ENCODE measurements around the gene KRT4.

KRT4 gene

DNA sequence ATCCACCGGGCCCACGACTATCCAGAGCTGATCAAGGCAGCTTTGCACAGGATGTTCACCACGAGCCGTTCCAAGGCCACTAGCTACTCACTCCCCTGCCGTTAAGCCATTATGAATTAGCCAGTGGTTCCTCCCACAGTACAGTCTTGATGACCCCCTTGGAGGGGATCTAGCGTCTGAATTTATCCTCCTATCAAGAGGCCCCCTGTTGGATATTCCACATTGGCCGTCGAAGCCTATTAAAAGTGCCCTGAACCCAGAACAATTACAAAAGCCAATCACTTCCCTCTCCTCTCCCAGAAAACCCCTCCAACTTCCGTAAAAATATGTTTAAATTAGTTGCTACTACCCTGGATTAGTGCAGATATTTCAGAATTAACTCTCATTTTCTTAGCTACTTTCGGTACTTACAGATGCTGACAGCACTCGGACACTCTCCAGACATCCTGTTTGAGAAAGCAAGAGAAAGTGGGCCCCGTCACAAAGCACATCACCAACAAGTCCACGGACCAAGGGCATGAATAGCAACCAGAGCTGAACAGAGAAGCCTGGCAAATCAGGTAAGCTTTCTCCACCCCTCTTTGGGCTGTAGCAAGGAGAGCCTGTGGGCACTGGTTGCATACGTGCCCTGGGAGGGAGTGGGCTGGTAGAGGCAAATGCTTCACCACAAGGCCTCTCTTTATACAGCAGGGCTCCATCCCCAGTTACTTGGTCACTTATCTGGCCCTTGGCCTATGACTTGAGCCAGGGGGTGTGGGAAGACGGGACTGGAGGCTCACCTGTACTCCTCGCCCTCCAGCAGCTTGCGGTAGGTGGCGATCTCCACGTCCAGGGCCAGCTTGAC is 23.3 kb downstream of the KRT4 start:
- Histone ChIP-seq H3K4me1 (ENCODE audit: control extremely low read depth in 1 of 4, control insufficient read depth in 4 of 4, insufficient read depth in 4 of 4, low read length in 3 of 4) (peaks cover 0 to 18% (median 2%) of the 10 kb centered on the region in 4 experiments), H3K9me3 (ENCODE audit: control extremely low read depth in 1 of 5, control insufficient read depth in 4 of 5, insufficient read depth in 2 of 5, low read depth in 1 of 5, low read length in 4 of 5) (no peaks in the 10 kb centered on the region), H3K27ac (ENCODE audit: insufficient read depth in 1 of 2, low read depth in 1 of 2, low read length in 2 of 2, poor library complexity in 1 of 2, severe bottlenecking in 2 of 2) (no peak overlapping the region), H3K27me3 (replicated peaks in 2 of 5; ENCODE audit: control insufficient read depth in 4 of 5, insufficient read depth in 5 of 5, low read length in 4 of 5) (peaks cover 2 to 44% (median 21%) of the 10 kb centered on the region in 5 experiments), H3K36me3 (ENCODE audit: control insufficient read depth in 4 of 4, insufficient read depth in 4 of 4, low read length in 3 of 4) (no peaks in the 10 kb centered on the region), H3K4me3 (ENCODE audit: control insufficient read depth in 1 of 7, extremely low read depth in 1 of 7, insufficient read depth in 4 of 7, low read depth in 2 of 7, low read length in 6 of 7) (no peak overlapping the region)
- WGBS (ENCODE audit: insufficient coverage): 82% methylated on average over 17 of the region's 19 CpGs
- POLR2A ChIA-PET: no interaction called here
- CTCF ChIA-PET: interaction anchor here (2.0 kb wide), 1 partner anchor 18 kb away, joined by 5 read pairs; no protein-coding TSS in a partner anchor
- no peak for DNase-seq

DNA sequence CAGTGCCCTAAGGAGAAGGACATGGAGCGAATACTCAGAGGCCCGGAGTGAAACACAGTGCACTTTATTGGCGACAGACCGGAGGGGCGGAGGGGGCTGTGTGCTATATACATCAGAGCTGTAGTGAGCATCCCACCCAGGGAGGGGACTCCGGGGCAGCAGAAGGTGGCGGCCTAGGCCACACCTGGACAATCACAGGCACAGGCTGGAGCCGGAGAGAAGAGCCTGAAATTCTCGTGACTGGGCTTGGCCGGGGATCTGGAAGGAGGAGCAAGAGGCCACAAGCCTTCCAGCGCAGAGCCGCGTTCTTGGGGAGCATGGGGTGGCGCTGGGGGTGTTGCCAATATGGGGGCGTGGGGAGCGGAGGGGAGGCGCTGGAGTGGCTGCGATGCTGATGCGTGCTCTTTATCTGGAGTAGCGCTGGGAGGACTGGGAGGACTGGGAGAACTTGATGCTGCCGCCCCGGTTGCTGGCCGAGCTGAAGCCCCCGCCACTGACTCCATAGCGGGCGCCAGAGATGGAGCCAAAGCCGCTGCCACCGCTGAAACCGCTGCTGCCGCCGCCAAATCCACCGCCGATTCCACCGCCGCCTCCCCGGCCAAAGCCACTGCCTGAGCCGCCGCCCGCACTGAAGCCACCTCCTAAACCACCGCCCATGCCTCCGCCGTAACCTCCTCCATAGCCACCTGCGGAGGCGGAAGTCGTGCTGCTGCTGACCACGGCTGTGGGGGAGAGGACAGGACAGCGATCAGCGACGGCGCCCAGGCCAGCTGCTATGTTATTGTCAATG is 24.1 kb downstream of the KRT4 start:
- H3K36me3 ChIP-seq (ENCODE audit: control insufficient read depth in 4 of 4, insufficient read depth in 4 of 4, low read length in 3 of 4): no peaks in the 10 kb centered on the region
- POLR2A ChIA-PET: no interaction called here
- 27% methylated on average over 41 of the region's 50 CpGs for WGBS (ENCODE audit: insufficient coverage)
- peak in 2 of 3 donors; percentile 14 to 30 for DNase-seq
- no peaks in the 10 kb centered on the region for H3K9me3 ChIP-seq (ENCODE audit: control extremely low read depth in 1 of 5, control insufficient read depth in 4 of 5, insufficient read depth in 2 of 5, low read depth in 1 of 5, low read length in 4 of 5)
- no peak overlapping the region for H3K4me3 ChIP-seq (ENCODE audit: control insufficient read depth in 1 of 7, extremely low read depth in 1 of 7, insufficient read depth in 4 of 7, low read depth in 2 of 7, low read length in 6 of 7)
- H3K27ac ChIP-seq (ENCODE audit: insufficient read depth in 1 of 2, low read depth in 1 of 2, low read length in 2 of 2, poor library complexity in 1 of 2, severe bottlenecking in 2 of 2): no peak overlapping the region
- H3K27me3 ChIP-seq (replicated peaks in 2 of 5; ENCODE audit: control insufficient read depth in 4 of 5, insufficient read depth in 5 of 5, low read length in 4 of 5): peaks cover 2 to 44% (median 22%) of the 10 kb centered on the region in 5 experiments
- CTCF ChIA-PET: interaction anchor here (1.2 to 2.0 kb wide), 2 partner anchors 17 to 82 kb away, joined by 3 to 5 read pairs; no protein-coding TSS in a partner anchor
- H3K4me1 ChIP-seq (ENCODE audit: control extremely low read depth in 1 of 4, control insufficient read depth in 4 of 4, insufficient read depth in 4 of 4, low read length in 3 of 4): peaks cover 0 to 18% (median 2%) of the 10 kb centered on the region in 4 experiments

DNA sequence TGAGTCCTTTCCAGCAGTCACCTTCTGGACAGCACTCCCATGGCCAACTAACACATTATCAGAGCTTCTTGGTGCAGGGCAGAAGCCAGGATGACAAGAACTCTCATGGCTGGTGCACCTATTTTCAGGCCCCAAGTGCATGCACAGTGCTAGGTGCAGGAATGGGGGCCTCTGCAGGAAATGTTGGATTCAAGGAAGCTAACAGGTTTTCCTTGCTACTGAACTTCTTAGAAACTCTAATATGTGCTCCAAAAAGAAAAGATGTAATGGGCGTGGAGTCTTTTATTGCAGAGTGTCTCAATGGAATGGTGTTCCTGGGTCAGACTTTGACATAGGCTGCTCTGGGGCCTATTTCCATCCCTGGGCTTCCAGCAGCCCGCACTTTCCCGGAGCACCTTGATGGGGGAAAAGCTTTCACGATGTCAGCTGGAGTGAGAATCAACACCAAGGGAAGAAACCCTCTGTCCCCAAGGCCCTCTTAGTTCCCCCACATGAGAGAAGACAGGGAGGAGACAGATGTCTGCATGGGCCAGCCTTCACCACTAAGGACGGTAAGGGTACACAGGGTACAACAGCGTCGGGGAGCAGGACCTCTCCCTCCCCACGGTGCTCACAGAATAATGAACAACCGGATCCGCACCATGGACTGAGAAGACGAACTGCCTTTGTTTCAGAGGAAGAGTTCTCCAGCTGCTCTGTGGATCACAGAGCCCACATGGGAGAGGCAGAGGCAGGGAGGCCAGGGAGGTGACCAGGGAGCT is 24.9 kb downstream of the KRT4 start:
- Histone ChIP-seq H3K36me3 (ENCODE audit: control insufficient read depth in 4 of 4, insufficient read depth in 4 of 4, low read length in 3 of 4) (no peaks in the 10 kb centered on the region), H3K4me1 (ENCODE audit: control extremely low read depth in 1 of 4, control insufficient read depth in 4 of 4, insufficient read depth in 4 of 4, low read length in 3 of 4) (peaks cover 0 to 18% (median 2%) of the 10 kb centered on the region in 4 experiments), H3K4me3 (ENCODE audit: control insufficient read depth in 1 of 7, extremely low read depth in 1 of 7, insufficient read depth in 4 of 7, low read depth in 2 of 7, low read length in 6 of 7) (no peak overlapping the region), H3K9me3 (ENCODE audit: control extremely low read depth in 1 of 5, control insufficient read depth in 4 of 5, insufficient read depth in 2 of 5, low read depth in 1 of 5, low read length in 4 of 5) (no peaks in the 10 kb centered on the region), H3K27ac (ENCODE audit: insufficient read depth in 1 of 2, low read depth in 1 of 2, low read length in 2 of 2, poor library complexity in 1 of 2, severe bottlenecking in 2 of 2) (no peak overlapping the region), H3K27me3 (replicated peaks in 2 of 5; ENCODE audit: control insufficient read depth in 4 of 5, insufficient read depth in 5 of 5, low read length in 4 of 5) (peaks cover 2 to 44% (median 24%) of the 10 kb centered on the region in 5 experiments)
- WGBS (ENCODE audit: insufficient coverage): 100% methylated on average over 8 of the region's 11 CpGs
- ChIA-PET POLR2A (no interaction called here), CTCF (interaction anchor here (1.2 to 2.0 kb wide), 2 partner anchors 16 to 81 kb away, joined by 3 to 5 read pairs; no protein-coding TSS in a partner anchor)
- no peak for DNase-seq

GRCh38 chr12:52788192-52788875 is 25.6 kb downstream of the KRT4 start:
- Histone ChIP-seq H3K27ac (ENCODE audit: insufficient read depth in 1 of 2, low read depth in 1 of 2, low read length in 2 of 2, poor library complexity in 1 of 2, severe bottlenecking in 2 of 2) (no peak overlapping the region), H3K36me3 (ENCODE audit: control insufficient read depth in 4 of 4, insufficient read depth in 4 of 4, low read length in 3 of 4) (no peaks in the 10 kb centered on the region), H3K9me3 (ENCODE audit: control extremely low read depth in 1 of 5, control insufficient read depth in 4 of 5, insufficient read depth in 2 of 5, low read depth in 1 of 5, low read length in 4 of 5) (no peaks in the 10 kb centered on the region), H3K27me3 (replicated peaks in 2 of 5; ENCODE audit: control insufficient read depth in 4 of 5, insufficient read depth in 5 of 5, low read length in 4 of 5) (peaks cover 2 to 44% (median 24%) of the 10 kb centered on the region in 5 experiments), H3K4me1 (ENCODE audit: control extremely low read depth in 1 of 4, control insufficient read depth in 4 of 4, insufficient read depth in 4 of 4, low read length in 3 of 4) (peaks cover 0 to 18% (median 2%) of the 10 kb centered on the region in 4 experiments), H3K4me3 (ENCODE audit: control insufficient read depth in 1 of 7, extremely low read depth in 1 of 7, insufficient read depth in 4 of 7, low read depth in 2 of 7, low read length in 6 of 7) (no peak overlapping the region)
- POLR2A ChIA-PET: no interaction called here
- WGBS (ENCODE audit: insufficient coverage): 92% methylated on average over 3 of the region's 6 CpGs
- DNase-seq: no peak
- CTCF ChIA-PET: interaction anchor here (1.2 kb wide), 1 partner anchor 80 kb away, joined by 3 read pairs; no protein-coding TSS in a partner anchor

GRCh38 chr12:52787324-52788191 is 26.4 kb downstream of the KRT4 start:
- 90% methylated on average over 6 of the region's 6 CpGs for WGBS (ENCODE audit: insufficient coverage)
- H3K27ac ChIP-seq (ENCODE audit: insufficient read depth in 1 of 2, low read depth in 1 of 2, low read length in 2 of 2, poor library complexity in 1 of 2, severe bottlenecking in 2 of 2): no peak overlapping the region
- peak in 1 of 3 donors; percentile 10 for DNase-seq
- H3K9me3 ChIP-seq (ENCODE audit: control extremely low read depth in 1 of 5, control insufficient read depth in 4 of 5, insufficient read depth in 2 of 5, low read depth in 1 of 5, low read length in 4 of 5): no peaks in the 10 kb centered on the region
- H3K36me3 ChIP-seq (ENCODE audit: control insufficient read depth in 4 of 4, insufficient read depth in 4 of 4, low read length in 3 of 4): no peaks in the 10 kb centered on the region
- H3K27me3 ChIP-seq (replicated peaks in 2 of 5; ENCODE audit: control insufficient read depth in 4 of 5, insufficient read depth in 5 of 5, low read length in 4 of 5): peaks cover 2 to 44% (median 24%) of the 10 kb centered on the region in 5 experiments
- H3K4me1 ChIP-seq (ENCODE audit: control extremely low read depth in 1 of 4, control insufficient read depth in 4 of 4, insufficient read depth in 4 of 4, low read length in 3 of 4): peaks cover 0 to 13% (median 2%) of the 10 kb centered on the region in 4 experiments
- ChIA-PET POLR2A (no interaction called here), CTCF (no interaction called here)
- H3K4me3 ChIP-seq (ENCODE audit: control insufficient read depth in 1 of 7, extremely low read depth in 1 of 7, insufficient read depth in 4 of 7, low read depth in 2 of 7, low read length in 6 of 7): no peak overlapping the region

DNA sequence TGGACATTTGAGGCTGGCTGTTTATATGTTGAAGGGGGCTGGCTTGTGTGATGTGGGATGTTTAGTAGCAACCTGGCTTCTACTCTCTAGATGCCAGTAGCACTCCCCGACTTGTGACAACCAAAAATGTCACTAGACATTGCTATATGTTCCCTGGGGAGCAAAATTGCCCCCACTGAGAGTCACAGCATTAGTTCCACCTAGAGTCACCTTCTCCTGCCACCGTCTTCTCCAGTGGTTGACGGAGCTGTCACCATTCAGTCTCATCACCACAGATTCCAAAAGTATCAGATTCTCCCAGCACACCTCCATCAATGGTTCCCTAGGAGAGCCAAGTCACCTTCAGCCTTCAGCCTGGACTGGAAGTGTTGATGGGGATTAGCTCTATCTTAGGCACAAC is 29.0 kb downstream of the KRT4 start:
- Histone ChIP-seq H3K9me3 (ENCODE audit: control extremely low read depth in 1 of 5, control insufficient read depth in 4 of 5, insufficient read depth in 2 of 5, low read depth in 1 of 5, low read length in 4 of 5) (no peaks in the 10 kb centered on the region), H3K4me3 (ENCODE audit: control insufficient read depth in 1 of 7, extremely low read depth in 1 of 7, insufficient read depth in 4 of 7, low read depth in 2 of 7, low read length in 6 of 7) (no peak overlapping the region), H3K4me1 (ENCODE audit: control extremely low read depth in 1 of 4, control insufficient read depth in 4 of 4, insufficient read depth in 4 of 4, low read length in 3 of 4) (peaks cover 0 to 3% (median 0%) of the 10 kb centered on the region in 4 experiments), H3K27ac (ENCODE audit: insufficient read depth in 1 of 2, low read depth in 1 of 2, low read length in 2 of 2, poor library complexity in 1 of 2, severe bottlenecking in 2 of 2) (no peak overlapping the region), H3K27me3 (replicated peaks in 2 of 5; ENCODE audit: control insufficient read depth in 4 of 5, insufficient read depth in 5 of 5, low read length in 4 of 5) (peaks cover 0 to 36% (median 13%) of the 10 kb centered on the region in 5 experiments), H3K36me3 (ENCODE audit: control insufficient read depth in 4 of 4, insufficient read depth in 4 of 4, low read length in 3 of 4) (no peaks in the 10 kb centered on the region)
- CTCF ChIA-PET: no interaction called here
- 96% methylated on average over 3 of the region's 3 CpGs for WGBS (ENCODE audit: insufficient coverage)
- POLR2A ChIA-PET: no interaction called here
- DNase-seq: no peak
